H1 (cell line): ENCODE measurements around the gene DOCK9. TPM values are rescaled to one million over a fixed set of nuclear protein-coding genes. Genes with fewer than 3 reads are reported as not detected.
"Not testable (repeated sequence)": the region's sequence is repeated elsewhere in the genome, so short reads cannot be mapped to it uniquely, and the experiment has no call there.

ENCODE experiments used
- CTCF ChIA-PET: fragments of 300-600 bp; sonication (Branson Sonifier 250); formaldehyde crosslinking; loops from one replicate; lab custom pipeline; 2021; ENCODE audit not compliant: partially characterized antibody; lab: Charles Lee
- POLR2A ChIA-PET: fragments of 300-600 bp; sonication (Branson Sonifier 250); formaldehyde crosslinking; loops from one replicate; lab custom pipeline; 2021; ENCODE audit warnings: inconsistent platforms; ENCODE audit not compliant: partially characterized antibody; lab: Charles Lee
- DNase-seq, 2 experiments: peaks; one replicate each; pipeline versions ENCODE4 v3.0.0 to v3.0.0-alpha.2; 2010 to 2022; ENCODE audit warnings: low spot score in 2 of 2, low read depth in 1 of 2, mixed read lengths in 1 of 2
- FAIRE-seq: peaks from 2 replicates; lab custom pipeline; 2011; peaks lifted over from hg19 to GRCh38; lab: Jason Lieb, UNC
- H2AFZ ChIP-seq: 2 replicates; pipeline ENCODE4 v1.8.1; 2012; ENCODE audit warnings: low read length, inconsistent platforms
- H2AK5ac ChIP-seq: 2 replicates; pipeline ENCODE4 v1.6.1; 2013; ENCODE audit warnings: low read depth, low read length
- H2BK120ac ChIP-seq: replicated peaks from 2 replicates; pipeline ENCODE3; 2013; ENCODE audit warnings: low read depth, low read length, inconsistent platforms
- H2BK12ac ChIP-seq: 2 replicates; pipeline ENCODE4 v1.6.1; 2013; ENCODE audit warnings: low read depth, low read length
- H2BK15ac ChIP-seq: 2 replicates; pipeline ENCODE4 v1.6.1; 2013; ENCODE audit warnings: low read length
- H2BK20ac ChIP-seq: 2 replicates; pipeline ENCODE4 v1.6.1; 2013; ENCODE audit warnings: low read length
- H2BK5ac ChIP-seq: 2 replicates; pipeline ENCODE4 v1.6.1; 2013; ENCODE audit warnings: low read depth, low read length
- H3K14ac ChIP-seq: 2 replicates; pipeline ENCODE4 v1.6.1; 2013; ENCODE audit warnings: inconsistent platforms; ENCODE audit not compliant: insufficient read length
- H3K18ac ChIP-seq: 2 replicates; pipeline ENCODE4 v1.6.1; 2013; ENCODE audit warnings: low read length; ENCODE audit errors: extremely low read depth
- H3K23ac ChIP-seq: 2 replicates; pipeline ENCODE4 v1.6.1; 2013; ENCODE audit warnings: inconsistent platforms; ENCODE audit not compliant: insufficient read length
- H3K23me2 ChIP-seq: 2 replicates; pipeline ENCODE4 v1.6.1; 2013; ENCODE audit warnings: low read depth, low read length
- H3K27ac ChIP-seq: 2 replicates; pipeline ENCODE4 v1.6.1; 2011; ENCODE audit warnings: low read depth, low read length, inconsistent platforms
- H3K27me3 ChIP-seq, 4 experiments: replicated peaks in 1 of 4; 1 replicate in 1 of 4; 2 replicates in 3 of 4; pipeline versions ENCODE4 v1.6.1 to v1.8.1; 2011 to 2013; ENCODE audit warnings: low read length in 3 of 4, mild to moderate bottlenecking in 3 of 4, inconsistent platforms in 2 of 4, mixed read lengths in 2 of 4, moderate library complexity in 1 of 4; ENCODE audit not compliant: control insufficient read depth in 3 of 4, insufficient read depth in 3 of 4; ENCODE audit errors: extremely low read depth in 1 of 4
- H3K36me3 ChIP-seq, 4 experiments: 2 replicates each; pipeline versions ENCODE4 v1.6.1 to v1.8.1; 2011 to 2013; ENCODE audit warnings: mild to moderate bottlenecking in 4 of 4, low read length in 3 of 4, moderate library complexity in 2 of 4, control low read depth in 1 of 4, inconsistent platforms in 1 of 4; ENCODE audit not compliant: insufficient read depth in 4 of 4, control insufficient read depth in 2 of 4
- H3K4ac ChIP-seq: replicated peaks from 2 replicates; pipeline ENCODE3; 2013; ENCODE audit warnings: low read length, low read depth, mixed read lengths, inconsistent platforms; ENCODE audit not compliant: insufficient read length
- H3K4me1 ChIP-seq, 4 experiments: replicated peaks in 1 of 4; 1 replicate in 1 of 4; 2 replicates in 3 of 4; pipeline versions ENCODE4 v1.6.1 to v1.8.1; 2011 to 2013; ENCODE audit warnings: low read length in 3 of 4, inconsistent platforms in 2 of 4, mixed read lengths in 1 of 4; ENCODE audit not compliant: insufficient read depth in 4 of 4, control insufficient read depth in 3 of 4
- H3K4me2 ChIP-seq, 2 experiments: 2 replicates each; pipeline versions ENCODE4 v1.6.1 to v1.8.1; 2011 to 2013; ENCODE audit warnings: low read depth in 2 of 2, low read length in 2 of 2, control low read depth in 1 of 2, inconsistent platforms in 1 of 2, mild to moderate bottlenecking in 1 of 2; ENCODE audit not compliant: insufficient read depth in 1 of 2
- H3K4me3 ChIP-seq, 4 experiments: fragments of 200-600, 300-600 bp in 1 of 4; sonication (generic), shearing (Covaris generic), sonication (Bioruptor Twin) in 1 of 4; 2 replicates each; pipeline versions ENCODE4 v1.5.1 to v1.8.1; 2011 to 2016; ENCODE audit warnings: low read length in 4 of 4, low read depth in 3 of 4, control low read depth in 2 of 4, inconsistent platforms in 2 of 4, mild to moderate bottlenecking in 2 of 4, mixed read lengths in 1 of 4, moderate library complexity in 1 of 4; ENCODE audit not compliant: insufficient read depth in 2 of 4; ENCODE audit errors: extremely low read depth in 1 of 4
- H3K56ac ChIP-seq: replicated peaks from 2 replicates; pipeline ENCODE3; 2013; ENCODE audit warnings: low read depth, mild to moderate bottlenecking, mixed read lengths, low read length, inconsistent platforms; ENCODE audit not compliant: insufficient read length
- H3K79me1 ChIP-seq: 2 replicates; pipeline ENCODE4 v1.6.1; 2013; ENCODE audit warnings: low read depth, low read length, control low read depth
- H3K79me2 ChIP-seq, 2 experiments: 2 replicates each; pipeline versions ENCODE4 v1.6.1 to v1.8.1; 2012 to 2013; ENCODE audit warnings: low read length in 2 of 2, mild to moderate bottlenecking in 2 of 2, inconsistent platforms in 1 of 2; ENCODE audit not compliant: insufficient read depth in 2 of 2, control insufficient read depth in 1 of 2
- H3K9ac ChIP-seq, 4 experiments: replicated peaks in 1 of 4; 1 replicate in 1 of 4; 2 replicates in 3 of 4; pipeline versions ENCODE4 v1.6.1 to v1.8.1; 2011 to 2013; ENCODE audit warnings: low read depth in 3 of 4, low read length in 3 of 4, control low read depth in 2 of 4, mild to moderate bottlenecking in 2 of 4, moderate library complexity in 2 of 4, inconsistent platforms in 1 of 4; ENCODE audit errors: extremely low read depth in 1 of 4
- H3K9me3 ChIP-seq, 2 experiments: 2 replicates each; pipeline versions ENCODE4 v1.6.1 to v1.8.1; 2012 to 2013; ENCODE audit warnings: mild to moderate bottlenecking in 2 of 2, moderate library complexity in 2 of 2, control low read depth in 1 of 2, inconsistent platforms in 1 of 2, low read depth in 1 of 2, low read length in 1 of 2, mixed read lengths in 1 of 2; ENCODE audit not compliant: insufficient read depth in 2 of 2
- H4K20me1 ChIP-seq, 2 experiments: replicated peaks in 1 of 2; 2 replicates each; pipeline versions ENCODE3 to v1.8.1; 2011 to 2013; ENCODE audit warnings: inconsistent platforms in 2 of 2, low read length in 2 of 2, mild to moderate bottlenecking in 1 of 2; ENCODE audit not compliant: insufficient read depth in 2 of 2, control insufficient read depth in 1 of 2
- H4K5ac ChIP-seq: 2 replicates; pipeline ENCODE4 v1.6.1; 2013; ENCODE audit warnings: low read length, low read depth, mixed read lengths, inconsistent platforms; ENCODE audit not compliant: insufficient read length
- H4K8ac ChIP-seq: 2 replicates; pipeline ENCODE4 v1.8.0; 2013; ENCODE audit warnings: mild to moderate bottlenecking, moderate library complexity, low read length, inconsistent platforms; ENCODE audit not compliant: insufficient read depth; ENCODE audit errors: extremely low read depth
- H4K91ac ChIP-seq: replicated peaks from 2 replicates; pipeline ENCODE3; 2013; ENCODE audit warnings: low read length, mixed read lengths, inconsistent platforms; ENCODE audit not compliant: insufficient read length
- whole genome bisulfite sequencing, 2 experiments: shearing (Covaris generic) in 1 of 2; methylation state at CpG; one replicate each; pipeline versions ENCODE4 v1.1.6 to v1.1.7; 2013 to 2015; ENCODE audit warnings: low lambda C conversion rate in 2 of 2, mixed read lengths in 2 of 2, inconsistent platforms in 1 of 2, low coverage in 1 of 2, missing lambda C conversion rate in 1 of 2; ENCODE audit not compliant: insufficient replicate concordance in 2 of 2, insufficient coverage in 1 of 2, insufficient read length in 1 of 2; ENCODE audit errors: extremely low coverage in 1 of 2, missing lambda C conversion rate in 1 of 2; 5-methylcytosine and 5-hydroxymethylcytosine counted together
- polyA plus RNA-seq, 7 experiments: library from polyadenylated mRNA; depleted of rRNA in 3 of 7; stranded (reverse) in 5 of 7; unstranded in 2 of 7; fragments of >200 nt in 5 of 7; fragments of 200-250 nt in 2 of 7; gene quantifications; 1 replicate in 5 of 7; 2 replicates in 1 of 7; 4 replicates in 1 of 7; pipeline versions ENCODE4 v1.2.1 to v1.2.3, GENCODE V29; 2011 to 2013; ENCODE audit warnings: missing spikeins in 2 of 7, mixed read lengths in 2 of 7
- total RNA-seq: library from RNA; stranded (reverse); fragmentation: NEBNext Ultra II Directional; extraction: Animal tissue kit (Norgen Biotek cat#: 25700); gene quantifications from 2 replicates; pipeline ENCODE4 v1.2.1, GENCODE V29; 2021

DOCK9 gene
- total and polyA plus RNA-seq, 2 of the 8 experiments (the other 6 are each of a cell fraction or from before 2014, with no cell fraction given): 21.6 to 31.5 TPM

DNA sequence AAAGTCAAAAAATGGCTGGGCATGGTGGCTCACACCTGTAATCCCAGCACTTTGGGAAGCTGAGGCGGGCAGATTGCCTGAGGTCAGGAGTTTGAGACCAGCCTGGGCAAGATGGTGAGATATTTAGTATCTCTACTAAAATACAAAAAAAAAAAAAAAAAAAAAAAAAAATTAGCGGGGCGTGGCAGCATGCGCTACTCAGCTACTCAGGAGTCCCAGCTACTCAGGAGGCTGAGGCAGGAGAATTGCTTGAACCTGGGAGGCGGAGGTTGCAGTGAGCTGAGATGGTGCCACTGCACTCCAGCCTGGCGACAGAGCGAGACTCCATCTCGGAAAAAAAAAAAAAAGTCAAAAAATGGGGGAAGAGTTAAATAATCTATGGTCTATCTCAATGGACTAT is 83.0 kb downstream of the DOCK9 start:
- H3K9me3 ChIP-seq, H3K27ac ChIP-seq, H3K18ac ChIP-seq, H3K4me2 ChIP-seq, H3K27me3 ChIP-seq, DNase-seq, H3K4ac ChIP-seq, H3K79me2 ChIP-seq, H4K20me1 ChIP-seq, H4K91ac ChIP-seq, H3K23ac ChIP-seq, H3K23me2 ChIP-seq, FAIRE-seq, H3K14ac ChIP-seq, H2BK15ac ChIP-seq, H3K36me3 ChIP-seq, H2AFZ ChIP-seq, H2BK20ac ChIP-seq, H4K5ac ChIP-seq, H3K4me3 ChIP-seq, H2BK120ac ChIP-seq, H3K79me1 ChIP-seq, POLR2A ChIA-PET, H2AK5ac ChIP-seq, H3K56ac ChIP-seq, H2BK12ac ChIP-seq, H3K9ac ChIP-seq, H2BK5ac ChIP-seq, H4K8ac ChIP-seq: not testable (repeated sequence)
- CTCF ChIA-PET: interaction anchor here (0.6 kb wide), 1 partner anchor 26 kb away, joined by 3 read pairs; no protein-coding TSS in a partner anchor
- 79% methylated on average over 3 of the region's 8 CpGs; no CpG with 5 or more reads in 1 of the 2 experiments for WGBS, 2 experiments
- peaks cover 0 to 12% (median 6%) of the 10 kb centered on the region in 4 experiments; a peak in 4 of 7 replicates for H3K4me1 ChIP-seq
